Neural progenitor cell (in vitro differentiated cells): Measurements from ENCODE around the gene SP7.

ENCODE experiments used
- EZH2 ChIP-seq: fragments of 200-600 bp; sonication (generic); IDR thresholded peaks from 2 replicates; pipeline ENCODE4 v1.6.1; 2017; ENCODE audit warnings: antibody characterized with exemption, mild to moderate bottlenecking, moderate library complexity
- TF ChIP-seq, protein P1 (sequence below): fragments of 200-600 bp; sonication (generic); IDR thresholded peaks from 2 replicates; pipeline ENCODE4 v1.5.1; 2017; ENCODE audit warnings: antibody characterized with exemption, mild to moderate bottlenecking

DNA sequence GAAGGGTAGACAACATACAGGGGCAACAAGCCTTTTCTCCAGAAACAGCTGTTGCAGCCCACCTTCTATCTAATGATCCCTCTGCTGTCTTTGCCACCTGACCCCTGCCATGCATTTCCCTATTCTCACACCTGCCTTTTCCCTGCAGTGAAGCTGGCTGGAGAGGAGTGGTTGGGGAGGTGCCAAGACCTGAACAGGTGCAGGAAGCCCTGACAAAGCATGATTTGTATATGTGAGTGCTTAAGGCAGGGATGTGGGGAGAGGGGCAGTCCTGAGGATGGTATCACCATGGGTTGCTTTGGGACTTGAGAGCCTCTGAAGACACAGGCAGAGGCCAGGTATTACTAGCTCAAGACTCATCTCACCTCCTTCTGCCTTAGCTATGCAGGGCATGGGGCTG, 43.7 kb downstream of the SP7 start:
- TF ChIP-seq EZH2: no peak
- TF ChIP-seq, protein P1, sequence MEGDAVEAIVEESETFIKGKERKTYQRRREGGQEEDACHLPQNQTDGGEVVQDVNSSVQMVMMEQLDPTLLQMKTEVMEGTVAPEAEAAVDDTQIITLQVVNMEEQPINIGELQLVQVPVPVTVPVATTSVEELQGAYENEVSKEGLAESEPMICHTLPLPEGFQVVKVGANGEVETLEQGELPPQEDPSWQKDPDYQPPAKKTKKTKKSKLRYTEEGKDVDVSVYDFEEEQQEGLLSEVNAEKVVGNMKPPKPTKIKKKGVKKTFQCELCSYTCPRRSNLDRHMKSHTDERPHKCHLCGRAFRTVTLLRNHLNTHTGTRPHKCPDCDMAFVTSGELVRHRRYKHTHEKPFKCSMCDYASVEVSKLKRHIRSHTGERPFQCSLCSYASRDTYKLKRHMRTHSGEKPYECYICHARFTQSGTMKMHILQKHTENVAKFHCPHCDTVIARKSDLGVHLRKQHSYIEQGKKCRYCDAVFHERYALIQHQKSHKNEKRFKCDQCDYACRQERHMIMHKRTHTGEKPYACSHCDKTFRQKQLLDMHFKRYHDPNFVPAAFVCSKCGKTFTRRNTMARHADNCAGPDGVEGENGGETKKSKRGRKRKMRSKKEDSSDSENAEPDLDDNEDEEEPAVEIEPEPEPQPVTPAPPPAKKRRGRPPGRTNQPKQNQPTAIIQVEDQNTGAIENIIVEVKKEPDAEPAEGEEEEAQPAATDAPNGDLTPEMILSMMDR: no peak
